ENCODE measurements around the gene FBXL13.
"Not testable (repeated sequence)": the region's sequence is repeated elsewhere in the genome, so short reads cannot be mapped to it uniquely, and the experiment has no call there.

Gene FBXL13

GRCh38 chr7:102916881-102917280, 157.7 kb downstream of the FBXL13 start:
- Mint-ChIP-seq H3K9me3 (no peaks in the 10 kb centered on the region), H3K4me1 (no peaks in the 10 kb centered on the region), H3K27ac (no peak overlapping the region), H3K36me3 (no peaks in the 10 kb centered on the region), H3K4me3 (no peak overlapping the region), H3K27me3 (no peaks in the 10 kb centered on the region)
- no peak for ATAC-seq (ENCODE audit: low read depth)
- no peak for DNase-seq (ENCODE audit: low spot score in 2 of 2)

GRCh38 chr7:102916426-102916825, 158.2 kb downstream of the FBXL13 start:
- Mint-ChIP-seq H3K27me3 (no peaks in the 10 kb centered on the region), H3K36me3 (no peaks in the 10 kb centered on the region), H3K4me1 (no peaks in the 10 kb centered on the region), H3K4me3 (no peak overlapping the region), H3K9me3 (no peaks in the 10 kb centered on the region), H3K27ac (no peak overlapping the region)
- DNase-seq (ENCODE audit: low spot score in 2 of 2) = no peak
- no peak for ATAC-seq (ENCODE audit: low read depth)

DNA sequence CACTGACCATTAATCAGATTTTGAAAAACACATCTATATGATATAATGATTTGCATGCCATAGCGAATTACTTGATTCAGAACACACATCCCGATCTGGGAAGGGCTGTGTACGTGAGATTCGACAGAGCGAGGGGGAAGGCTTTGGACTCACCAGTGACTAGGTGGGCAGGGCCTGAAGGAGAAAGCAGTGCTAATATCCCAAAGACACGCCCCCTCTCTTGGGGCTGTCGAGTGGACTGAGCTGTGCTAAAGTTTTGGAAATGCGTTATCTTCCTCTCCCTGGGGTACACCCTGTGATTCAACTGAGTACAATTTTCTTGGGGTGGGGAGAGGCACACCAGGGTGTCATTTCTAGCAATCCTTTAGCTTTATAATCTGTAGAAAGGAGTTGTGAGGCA, 160.0 kb downstream of the FBXL13 start:
- H3K36me3 Mint-ChIP-seq = peaks cover 8% of the 10 kb centered on the region
- H3K9me3 Mint-ChIP-seq = no peaks in the 10 kb centered on the region
- H3K4me3 Mint-ChIP-seq = no peak overlapping the region
- no peaks in the 10 kb centered on the region for H3K4me1 Mint-ChIP-seq
- ATAC-seq (ENCODE audit: low read depth) = no peak
- no peak for DNase-seq (ENCODE audit: low spot score in 2 of 2)
- peaks cover 2% of the 10 kb centered on the region for H3K27me3 Mint-ChIP-seq
- H3K27ac Mint-ChIP-seq = no peak overlapping the region

DNA sequence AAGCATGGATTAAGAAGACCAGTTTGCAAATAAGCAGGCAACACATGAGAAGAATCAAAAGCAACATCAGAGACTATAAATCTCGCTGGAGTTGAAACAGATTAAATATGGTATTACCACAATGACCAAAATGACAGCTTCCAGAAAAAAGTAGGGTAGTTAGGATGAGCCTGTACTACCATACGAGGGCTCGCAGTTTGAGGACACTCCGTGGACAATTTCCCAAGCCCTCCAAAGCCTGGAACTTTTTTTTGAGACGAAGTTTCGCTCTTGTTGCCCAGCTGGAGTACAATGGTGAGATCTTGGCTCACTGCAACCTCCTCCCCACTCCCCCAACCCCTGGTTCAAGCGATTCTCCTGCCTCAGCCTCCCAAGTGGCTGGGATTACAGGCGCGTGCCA, 160.8 kb downstream of the FBXL13 start:
- no peak overlapping the region for H3K27ac Mint-ChIP-seq
- ATAC-seq (ENCODE audit: low read depth) = no peak
- no peaks in the 10 kb centered on the region for H3K4me1 Mint-ChIP-seq
- H3K9me3 Mint-ChIP-seq = no peaks in the 10 kb centered on the region
- peaks cover 8% of the 10 kb centered on the region for H3K36me3 Mint-ChIP-seq
- H3K4me3 Mint-ChIP-seq = no peak overlapping the region
- DNase-seq (ENCODE audit: low spot score in 2 of 2) = no peak
- H3K27me3 Mint-ChIP-seq = peaks cover 2% of the 10 kb centered on the region

DNA sequence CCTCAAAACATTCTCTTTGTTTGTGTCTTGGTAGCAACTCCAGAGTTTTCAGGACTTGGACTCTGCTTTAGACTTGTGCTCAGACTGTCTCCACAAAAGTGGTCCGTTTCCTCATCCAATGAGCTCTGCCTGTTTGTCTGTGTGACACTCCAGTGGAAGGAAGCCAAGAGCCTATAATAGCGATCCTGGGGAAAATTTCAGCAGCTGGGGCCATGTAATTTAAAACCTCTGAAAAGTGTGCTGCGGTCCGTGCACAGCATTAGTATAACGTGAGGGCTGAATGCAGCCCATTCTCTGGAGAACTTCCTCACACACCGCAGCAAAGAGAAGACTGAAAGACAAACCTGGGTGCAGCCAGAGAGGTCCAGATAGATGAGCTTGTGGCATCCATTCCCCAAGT, 161.9 kb downstream of the FBXL13 start, which contains the start of gene LRRC17:
TSS of gene LRRC17 (plus strand) at position 259 of the 400 bp plus-strand sequence. CDS start 20,914 bp downstream, outside the sequence.
- ATAC-seq (ENCODE audit: low read depth) = no peak

DNA sequence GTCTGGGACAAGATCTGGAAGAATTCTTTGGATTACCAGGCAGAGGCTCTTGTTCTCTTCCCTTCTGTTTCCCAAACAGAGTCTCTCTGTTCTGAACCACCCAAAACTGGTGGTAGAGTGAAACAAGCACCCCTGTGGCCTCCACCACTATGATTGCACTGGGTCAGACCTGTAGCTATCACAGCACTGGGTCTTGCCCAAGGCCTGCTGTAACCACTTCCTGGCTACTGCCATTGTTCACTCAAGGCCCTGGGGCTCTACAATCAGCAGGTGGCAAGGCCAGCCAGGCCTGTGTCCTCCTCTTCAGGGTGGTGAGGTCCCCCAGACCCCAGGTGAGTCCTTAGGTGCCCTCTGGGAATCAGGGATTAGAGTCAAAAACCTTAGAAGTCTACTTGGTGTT, 165.9 kb downstream of the FBXL13 start:
- H3K36me3 Mint-ChIP-seq = peaks cover 8% of the 10 kb centered on the region
- H3K4me1 Mint-ChIP-seq = no peaks in the 10 kb centered on the region
- no peak for ATAC-seq (ENCODE audit: low read depth)
- peaks cover 2% of the 10 kb centered on the region for H3K27me3 Mint-ChIP-seq
- DNase-seq (ENCODE audit: low spot score in 2 of 2) = no peak
- H3K9me3 Mint-ChIP-seq = peaks cover 7% of the 10 kb centered on the region
- no peak overlapping the region for H3K4me3 Mint-ChIP-seq
- H3K27ac Mint-ChIP-seq = no peak overlapping the region

More for the DNA sequence above, 161.9 kb downstream of the FBXL13 start, which contains the start of gene LRRC17:
- no peak for DNase-seq (ENCODE audit: low spot score in 2 of 2)
- Mint-ChIP-seq H3K27me3 (peaks cover 2% of the 10 kb centered on the region), H3K9me3 (no peaks in the 10 kb centered on the region), H3K27ac (no peak within 1 kb of the TSS), H3K36me3 (peaks cover 8% of the 10 kb centered on the region), H3K4me1 (no peaks in the 10 kb centered on the region), H3K4me3 (no peak within 1 kb of the TSS)

DNA sequence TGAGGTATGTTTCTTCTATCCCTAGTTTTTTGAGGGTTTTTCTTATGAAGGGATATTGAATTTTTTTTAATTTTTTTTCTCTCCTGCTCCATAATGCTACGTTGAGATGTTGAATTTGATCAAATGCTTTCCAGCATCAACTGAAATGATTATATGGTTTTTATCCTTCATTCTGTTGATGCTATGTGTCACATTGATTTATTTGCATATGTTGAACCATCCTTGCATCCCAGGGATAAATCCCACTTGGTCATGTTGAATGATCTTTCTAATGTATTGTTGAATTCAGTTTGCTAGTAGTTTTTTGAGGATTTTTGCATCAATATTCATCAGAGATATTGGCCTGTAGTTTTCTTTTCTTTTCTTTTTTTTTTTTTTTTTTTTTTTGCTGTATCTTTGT, 171.0 kb downstream of the FBXL13 start:
- H3K4me1 Mint-ChIP-seq; H3K9me3 Mint-ChIP-seq; DNase-seq (ENCODE audit: low spot score in 2 of 2); H3K36me3 Mint-ChIP-seq; H3K27me3 Mint-ChIP-seq; ATAC-seq (ENCODE audit: low read depth); H3K4me3 Mint-ChIP-seq; H3K27ac Mint-ChIP-seq: not testable (repeated sequence)

- not testable (repeated sequence) for H3K27me3 Mint-ChIP-seq; H3K27ac Mint-ChIP-seq; H3K4me1 Mint-ChIP-seq; DNase-seq (ENCODE audit: low spot score in 2 of 2); H3K4me3 Mint-ChIP-seq; H3K9me3 Mint-ChIP-seq; ATAC-seq (ENCODE audit: low read depth); H3K36me3 Mint-ChIP-seq
Observed at GRCh38 chr7:102902052-102902451, 172.5 kb downstream of the FBXL13 start.

DNA sequence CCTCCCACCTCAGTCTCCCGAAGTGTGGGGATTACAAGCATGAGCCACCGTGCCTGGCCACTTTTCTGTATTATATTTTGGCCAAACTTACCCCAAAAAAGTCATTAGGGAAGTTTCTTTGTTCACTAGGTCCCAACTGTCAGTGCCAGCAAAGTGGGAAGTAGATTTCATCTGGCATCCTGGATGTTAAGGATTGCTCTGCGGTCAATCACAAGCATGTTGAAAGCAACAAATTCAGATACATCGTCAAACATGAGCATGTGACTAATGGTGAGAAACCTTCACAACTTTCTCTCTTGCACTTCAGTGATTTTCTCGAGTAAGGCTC, 176.1 kb downstream of the FBXL13 start:
- Mint-ChIP-seq H3K4me3 (no peak overlapping the region), H3K4me1 (no peaks in the 10 kb centered on the region), H3K36me3 (no peaks in the 10 kb centered on the region), H3K9me3 (no peaks in the 10 kb centered on the region), H3K27me3 (no peaks in the 10 kb centered on the region), H3K27ac (no peak overlapping the region)
- DNase-seq (ENCODE audit: low spot score in 2 of 2) = no peak
- ATAC-seq (ENCODE audit: low read depth) = no peak

DNA sequence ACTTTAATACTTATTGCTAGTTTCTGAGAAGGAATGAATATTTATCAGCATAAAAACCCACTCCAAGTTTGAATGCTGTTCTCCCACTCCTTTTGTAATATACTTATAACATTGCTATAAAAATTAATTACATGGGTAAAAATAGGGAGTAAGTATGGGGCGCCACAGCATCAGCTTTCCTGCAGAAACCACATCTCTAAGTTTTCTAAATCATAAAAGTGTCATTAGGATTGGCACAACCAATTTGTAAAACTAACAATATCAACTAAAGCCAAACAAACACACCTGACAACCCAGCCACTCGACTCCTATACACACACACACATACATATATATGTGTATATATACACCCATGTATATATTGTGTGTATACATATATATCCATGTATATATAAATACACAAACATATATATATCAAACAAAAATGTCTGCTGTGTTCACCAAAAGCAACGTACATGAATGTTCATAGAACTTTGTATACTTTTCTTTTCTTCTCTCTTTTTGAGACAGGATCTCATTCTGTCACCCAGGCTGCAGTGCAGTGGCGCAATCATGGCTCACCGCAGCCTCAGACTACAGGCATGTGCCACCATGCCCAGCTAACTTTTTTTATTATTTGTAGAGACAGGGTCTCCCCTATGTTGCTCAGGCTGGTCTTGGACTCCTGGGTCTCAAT, 176.6 kb downstream of the FBXL13 start:
- ATAC-seq (ENCODE audit: low read depth) (no peak), DNase-seq (ENCODE audit: low spot score in 2 of 2) (no peak)
- no peak overlapping the region for H3K4me3 Mint-ChIP-seq
- no peaks in the 10 kb centered on the region for H3K36me3 Mint-ChIP-seq
- H3K27me3 Mint-ChIP-seq = no peaks in the 10 kb centered on the region
- no peaks in the 10 kb centered on the region for H3K9me3 Mint-ChIP-seq
- no peak overlapping the region for H3K27ac Mint-ChIP-seq
- H3K4me1 Mint-ChIP-seq = peaks cover 1% of the 10 kb centered on the region

GRCh38 chr7:102897211-102897631, 177.4 kb downstream of the FBXL13 start:
- ATAC-seq (ENCODE audit: low read depth) = no peak
- no peak for DNase-seq (ENCODE audit: low spot score in 2 of 2)
- H3K4me1 Mint-ChIP-seq = peaks cover 2% of the 10 kb centered on the region
- no peaks in the 10 kb centered on the region for H3K36me3 Mint-ChIP-seq
- H3K27ac Mint-ChIP-seq = no peak overlapping the region
- H3K27me3 Mint-ChIP-seq = no peaks in the 10 kb centered on the region
- H3K9me3 Mint-ChIP-seq = no peaks in the 10 kb centered on the region
- H3K4me3 Mint-ChIP-seq = no peak overlapping the region

GRCh38 chr7:102896585-102896984, 178.0 kb downstream of the FBXL13 start:
- ATAC-seq (ENCODE audit: low read depth) (no peak), DNase-seq (ENCODE audit: low spot score in 2 of 2) (no peak)
- Mint-ChIP-seq H3K4me1 (peaks cover 2% of the 10 kb centered on the region), H3K9me3 (no peaks in the 10 kb centered on the region), H3K27ac (no peak overlapping the region), H3K27me3 (no peaks in the 10 kb centered on the region), H3K4me3 (no peak overlapping the region), H3K36me3 (no peaks in the 10 kb centered on the region)

- H3K27ac Mint-ChIP-seq = no peak overlapping the region
- H3K36me3 Mint-ChIP-seq = no peaks in the 10 kb centered on the region
- peaks cover 2% of the 10 kb centered on the region for H3K4me1 Mint-ChIP-seq
- H3K4me3 Mint-ChIP-seq = no peak overlapping the region
- DNase-seq (ENCODE audit: low spot score in 2 of 2) (no peak), ATAC-seq (ENCODE audit: low read depth) (no peak)
- peaks cover 2% of the 10 kb centered on the region for H3K27me3 Mint-ChIP-seq
- no peaks in the 10 kb centered on the region for H3K9me3 Mint-ChIP-seq
Observed at GRCh38 chr7:102895602-102896001, 179.0 kb downstream of the FBXL13 start.

DNA sequence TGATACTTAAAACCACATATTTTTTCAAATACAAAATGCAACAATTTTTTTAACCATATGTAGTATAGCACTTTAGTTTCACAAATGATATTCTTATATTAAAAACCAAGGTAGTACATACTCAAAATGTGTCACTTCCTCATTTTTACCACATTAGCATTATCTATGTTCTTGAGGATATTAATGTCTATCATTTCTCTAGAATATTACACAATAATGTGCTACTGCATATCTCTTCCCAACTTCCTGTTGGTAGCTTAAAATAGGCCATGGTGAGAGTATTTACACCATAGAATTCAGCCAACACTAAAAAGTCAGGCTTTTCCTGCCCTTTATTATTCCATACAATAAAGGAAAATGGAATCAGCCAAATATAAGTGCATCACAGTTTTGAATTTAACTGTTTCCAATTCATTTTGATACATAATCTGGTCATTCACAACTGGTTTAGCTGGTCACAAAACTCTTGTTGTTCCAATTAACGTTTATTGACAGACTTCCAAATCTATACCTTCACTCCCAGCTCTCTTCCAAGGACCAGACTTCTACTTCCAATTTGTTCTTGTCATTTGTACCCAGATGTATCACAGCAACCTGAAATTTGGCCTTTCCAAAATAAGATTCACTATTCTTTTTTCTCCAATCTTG, 181.8 kb downstream of the FBXL13 start:
- Mint-ChIP-seq H3K4me1 (peaks cover 2% of the 10 kb centered on the region), H3K27ac (no peak overlapping the region)
- no peak for DNase-seq (ENCODE audit: low spot score in 2 of 2)

More for the DNA sequence above, 181.8 kb downstream of the FBXL13 start:
- H3K27me3 Mint-ChIP-seq = peaks cover 3% of the 10 kb centered on the region
- H3K36me3 Mint-ChIP-seq = no peaks in the 10 kb centered on the region
- ATAC-seq (ENCODE audit: low read depth) = peak; percentile 66
- no peak overlapping the region for H3K4me3 Mint-ChIP-seq
- no peaks in the 10 kb centered on the region for H3K9me3 Mint-ChIP-seq

Measured in memory B cell (primary cell).